Neuron (in vitro differentiated cells): Measurements from ENCODE around the gene HSPA1L.
"Not testable (repeated sequence)": the region's sequence is repeated elsewhere in the genome, so short reads cannot be mapped to it uniquely, and the experiment has no call there.

Source experiments
- H2AFZ ChIP-seq: one replicate; pipeline ENCODE4 v1.6.1; 2013; ENCODE audit warnings: low read depth, mild to moderate bottlenecking, inconsistent platforms, low read length, moderate library complexity
- H3K27me3 ChIP-seq: one replicate; pipeline ENCODE4 v1.6.1; 2013; ENCODE audit warnings: low read length; ENCODE audit not compliant: insufficient read depth
- H3K36me3 ChIP-seq: one replicate; pipeline ENCODE4 v1.6.1; 2013; ENCODE audit warnings: low read length; ENCODE audit not compliant: insufficient read depth
- H3K4me1 ChIP-seq: one replicate; pipeline ENCODE4 v1.6.1; 2013; ENCODE audit warnings: low read length; ENCODE audit not compliant: insufficient read depth
- H3K4me3 ChIP-seq: 2 replicates; pipeline ENCODE4 v1.5.1; 2013; ENCODE audit warnings: mild to moderate bottlenecking, low read length, moderate library complexity
- H3K9me3 ChIP-seq: one replicate; pipeline ENCODE4 v1.6.1; 2013; ENCODE audit warnings: low read length

The HSPA1L gene

DNA sequence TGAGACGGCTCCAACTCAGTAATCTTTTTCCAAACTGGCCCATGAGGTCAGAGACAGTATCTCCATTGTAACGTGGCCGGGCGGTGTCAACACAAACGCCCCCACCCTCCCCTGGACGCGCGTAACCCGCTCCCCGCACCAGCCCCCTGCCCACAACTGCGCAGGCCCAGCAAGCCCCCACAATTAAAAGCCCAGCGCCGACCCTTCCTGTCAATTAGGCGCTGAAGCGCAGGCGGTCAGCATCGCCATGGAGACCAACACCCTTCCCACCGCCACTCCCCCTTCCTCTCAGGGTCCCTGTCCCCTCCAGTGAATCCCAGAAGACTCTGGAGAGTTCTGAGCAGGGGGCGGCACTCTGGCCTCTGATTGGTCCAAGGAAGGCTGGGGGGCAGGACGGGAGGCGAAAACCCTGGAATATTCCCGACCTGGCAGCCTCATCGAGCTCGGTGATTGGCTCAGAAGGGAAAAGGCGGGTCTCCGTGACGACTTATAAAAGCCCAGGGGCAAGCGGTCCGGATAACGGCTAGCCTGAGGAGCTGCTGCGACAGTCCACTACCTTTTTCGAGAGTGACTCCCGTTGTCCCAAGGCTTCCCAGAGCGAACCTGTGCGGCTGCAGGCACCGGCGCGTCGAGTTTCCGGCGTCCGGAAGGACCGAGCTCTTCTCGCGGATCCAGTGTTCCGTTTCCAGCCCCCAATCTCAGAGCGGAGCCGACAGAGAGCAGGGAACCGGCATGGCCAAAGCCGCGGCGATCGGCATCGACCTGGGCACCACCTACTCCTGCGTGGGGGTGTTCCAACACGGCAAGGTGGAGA is at the start of gene HSPA1L, which contains the start of gene HSPA1A:
TSS of gene HSPA1L (minus strand) at position 259 of the 814 bp plus-strand sequence. CDS start 3,311 bp downstream, outside the sequence.
TSS of gene HSPA1A (plus strand) at position 519 of the 814 bp plus-strand sequence. CDS start at position 733, 214 bp downstream.
- Histone ChIP-seq H2AFZ (no peak within 1 kb of the TSS), H3K4me1 (no peaks in the 10 kb centered on the region), H3K4me3 (no peak within 1 kb of the TSS), H3K27me3 (no peaks in the 10 kb centered on the region), H3K36me3 (no peaks in the 10 kb centered on the region), H3K9me3 (peaks cover 2% of the 10 kb centered on the region)

- Histone ChIP-seq H3K4me3 (no peak overlapping the region), H3K36me3 (peaks cover 6% of the 10 kb centered on the region), H2AFZ (no peak overlapping the region), H3K9me3 (no peaks in the 10 kb centered on the region), H3K27me3 (no peaks in the 10 kb centered on the region), H3K4me1 (peaks cover 17% of the 10 kb centered on the region)
Measured at GRCh38 chr6:31864818-31865204, 49.7 kb upstream of the HSPA1L start.

DNA sequence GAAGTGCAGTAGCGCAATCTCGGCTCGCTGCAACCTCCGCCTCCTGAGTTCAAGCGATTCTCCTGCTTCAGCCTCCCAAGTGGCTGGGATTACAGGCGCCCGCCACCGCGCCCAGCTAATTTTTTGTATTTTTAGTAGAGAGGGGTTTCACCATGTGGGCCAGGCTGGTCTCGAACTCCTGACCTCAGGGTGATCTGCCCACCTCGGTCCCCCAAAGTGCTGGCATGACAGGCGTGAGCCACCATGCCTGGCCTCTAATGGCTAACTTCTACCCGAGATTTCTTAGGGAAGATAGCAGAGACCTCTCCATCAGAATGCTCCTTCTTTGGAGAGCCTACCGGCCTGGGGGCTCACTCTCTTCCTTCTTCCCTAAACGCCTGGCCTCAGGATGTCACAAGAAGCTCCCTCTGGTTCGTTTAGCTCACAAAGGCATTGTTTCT is 49.1 kb upstream of the HSPA1L start:
- peak overlapping the region; percentile 72 for H2AFZ ChIP-seq
- not testable (repeated sequence) for H3K9me3 ChIP-seq, H3K27me3 ChIP-seq, H3K36me3 ChIP-seq
- H3K4me1 ChIP-seq, result peaks cover 17% of the 10 kb centered on the region
- H3K4me3 ChIP-seq, result peak overlapping the region; percentile 94

DNA sequence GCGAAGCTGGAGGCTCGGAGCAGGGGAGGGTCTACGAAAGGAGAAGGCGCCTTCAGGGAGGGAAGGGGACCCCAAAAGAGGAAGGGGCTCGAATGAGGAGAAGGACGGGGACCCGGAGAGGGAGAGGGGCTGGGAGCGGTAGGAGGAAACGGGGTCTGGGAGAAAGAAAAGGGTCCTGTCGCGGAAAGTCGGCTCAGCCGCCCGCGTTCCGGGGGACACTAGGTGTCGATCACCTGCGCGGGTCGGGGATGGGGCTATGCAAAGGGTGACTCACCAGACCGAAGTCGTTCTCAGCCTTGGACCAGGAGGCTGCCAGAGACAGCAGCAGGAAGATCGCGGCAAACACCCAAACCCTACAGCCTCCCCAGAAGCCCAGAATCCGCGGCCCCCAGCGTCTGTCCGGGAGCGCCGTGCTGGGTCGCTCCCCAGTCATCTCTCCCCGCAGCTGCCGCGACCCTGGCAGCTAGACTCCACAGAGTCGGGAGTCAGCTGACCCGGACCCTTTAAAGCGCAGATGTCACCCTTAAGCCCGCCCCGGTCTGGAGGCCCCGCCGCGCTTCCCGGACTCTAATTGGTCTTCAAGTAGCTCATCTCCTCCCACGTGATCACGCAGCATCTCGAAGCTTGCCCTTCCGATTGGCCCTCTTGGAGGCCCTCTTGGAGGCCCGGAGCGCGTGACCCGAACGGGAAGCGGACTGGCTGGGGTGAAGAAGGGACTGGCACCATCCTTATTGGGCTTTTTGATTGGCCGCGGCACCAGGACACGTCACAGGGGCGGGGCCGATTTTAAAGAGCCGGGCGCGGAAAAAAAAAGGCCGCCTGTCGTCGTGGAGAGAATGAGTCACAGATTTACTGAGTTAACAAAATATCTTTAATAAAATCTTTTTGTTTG is 47.5 kb upstream of the HSPA1L start, which contains the start of gene NEU1:
TSS of gene NEU1 (minus strand) at position 478 of the 892 bp plus-strand sequence. CDS start at position 433, 45 bp downstream.
- H3K4me3 ChIP-seq, result peak within 1 kb of the TSS; percentile 94
- H3K4me1 ChIP-seq, result peaks cover 17% of the 10 kb centered on the region
- peak within 1 kb of the TSS; percentile 72 for H2AFZ ChIP-seq
- H3K9me3 ChIP-seq, result no peaks in the 10 kb centered on the region
- H3K36me3 ChIP-seq, result peaks cover 14% of the 10 kb centered on the region
- no peaks in the 10 kb centered on the region for H3K27me3 ChIP-seq

DNA sequence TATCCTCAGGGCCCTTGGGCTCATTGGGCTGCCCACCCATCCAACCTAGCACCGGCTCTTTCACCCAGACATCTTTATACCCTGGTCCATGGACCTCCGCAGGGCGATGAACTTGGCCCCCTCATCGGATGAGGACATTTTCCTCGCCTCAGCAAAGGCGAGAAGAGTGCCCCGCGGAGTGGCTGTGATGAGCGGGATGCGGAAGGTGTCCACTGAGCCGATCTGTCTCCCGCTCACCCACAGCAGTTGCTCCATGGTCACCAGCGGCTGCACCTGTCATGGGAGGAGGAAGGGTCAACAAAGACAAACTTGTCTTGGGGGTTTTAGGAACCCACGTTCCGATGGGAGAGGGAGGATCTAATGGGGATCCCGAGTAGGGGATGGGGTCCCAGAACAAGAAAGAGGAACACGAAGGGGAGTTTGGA is 46.8 kb upstream of the HSPA1L start:
- Histone ChIP-seq H3K9me3 (no peaks in the 10 kb centered on the region), H3K36me3 (peaks cover 14% of the 10 kb centered on the region), H3K4me1 (peaks cover 17% of the 10 kb centered on the region), H3K27me3 (no peaks in the 10 kb centered on the region), H3K4me3 (peak overlapping the region; percentile 82), H2AFZ (no peak overlapping the region)

- H2AFZ ChIP-seq, result no peak overlapping the region
- H3K4me3 ChIP-seq, result no peak overlapping the region
- H3K27me3 ChIP-seq, result no peaks in the 10 kb centered on the region
- peaks cover 14% of the 10 kb centered on the region for H3K36me3 ChIP-seq
- peaks cover 17% of the 10 kb centered on the region for H3K4me1 ChIP-seq
- no peaks in the 10 kb centered on the region for H3K9me3 ChIP-seq
Measured at GRCh38 chr6:31861150-31861549, 46.1 kb upstream of the HSPA1L start.

DNA sequence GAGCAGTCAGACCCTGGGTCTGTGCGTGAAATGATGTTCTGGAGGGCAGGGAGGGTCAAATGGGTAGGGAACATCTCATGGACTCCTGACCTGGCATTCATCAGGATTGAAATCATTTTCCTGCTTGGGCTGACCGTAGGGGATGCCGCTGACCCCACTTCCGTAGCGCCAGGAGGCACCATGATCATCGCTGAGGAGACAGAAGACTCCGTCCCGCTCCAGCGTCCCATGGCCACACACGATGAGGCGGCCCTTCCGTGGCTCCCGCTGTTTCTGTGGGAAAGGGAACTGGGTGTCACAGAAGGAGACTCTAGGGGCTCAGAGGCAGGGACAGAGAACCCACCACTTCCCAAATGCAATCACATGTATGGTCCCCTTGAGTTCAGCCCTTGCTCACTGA is 45.3 kb upstream of the HSPA1L start:
- Histone ChIP-seq H3K4me3 (no peak overlapping the region), H3K4me1 (peaks cover 13% of the 10 kb centered on the region), H3K27me3 (no peaks in the 10 kb centered on the region), H3K9me3 (peaks cover 1% of the 10 kb centered on the region), H2AFZ (no peak overlapping the region), H3K36me3 (peaks cover 14% of the 10 kb centered on the region)

DNA sequence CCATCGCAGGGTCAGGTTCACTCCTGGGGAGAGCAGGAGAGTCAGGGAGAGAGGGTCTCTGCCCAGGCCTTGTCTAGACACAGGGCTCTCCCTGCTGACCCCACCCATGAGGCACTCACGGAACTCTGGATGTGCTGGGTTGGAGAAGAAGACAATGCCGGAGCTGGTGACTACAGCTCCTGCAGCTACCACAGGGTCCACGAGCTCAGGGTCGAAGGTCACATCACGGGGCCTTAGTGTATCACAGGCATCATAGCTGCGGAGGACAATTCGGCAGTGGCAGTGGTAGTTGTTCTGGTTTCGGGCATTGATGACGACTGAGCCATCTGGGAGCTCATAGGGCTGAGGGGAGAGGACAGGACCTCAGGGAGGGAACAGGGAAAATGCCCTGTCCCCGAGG is 44.8 kb upstream of the HSPA1L start:
- H3K9me3 ChIP-seq, result peaks cover 3% of the 10 kb centered on the region
- peaks cover 14% of the 10 kb centered on the region for H3K36me3 ChIP-seq
- H3K4me1 ChIP-seq, result peaks cover 9% of the 10 kb centered on the region
- no peak overlapping the region for H3K4me3 ChIP-seq
- H3K27me3 ChIP-seq, result no peaks in the 10 kb centered on the region
- no peak overlapping the region for H2AFZ ChIP-seq

- Histone ChIP-seq H3K4me3 (no peak overlapping the region), H3K9me3 (peaks cover 3% of the 10 kb centered on the region), H3K36me3 (peaks cover 14% of the 10 kb centered on the region), H2AFZ (no peak overlapping the region), H3K4me1 (peaks cover 9% of the 10 kb centered on the region), H3K27me3 (no peaks in the 10 kb centered on the region)
Measured at GRCh38 chr6:31858707-31859106, 43.6 kb upstream of the HSPA1L start.

GRCh38 chr6:31857774-31858173 is 42.7 kb upstream of the HSPA1L start:
- not testable (repeated sequence) for H3K4me3 ChIP-seq, H2AFZ ChIP-seq, H3K4me1 ChIP-seq, H3K9me3 ChIP-seq, H3K27me3 ChIP-seq
- H3K36me3 ChIP-seq, result peaks cover 14% of the 10 kb centered on the region

GRCh38 chr6:31851980-31852718 is 37.1 kb upstream of the HSPA1L start:
- not testable (repeated sequence) for H3K4me3 ChIP-seq, H3K4me1 ChIP-seq, H3K9me3 ChIP-seq, H3K27me3 ChIP-seq, H3K36me3 ChIP-seq, H2AFZ ChIP-seq

DNA sequence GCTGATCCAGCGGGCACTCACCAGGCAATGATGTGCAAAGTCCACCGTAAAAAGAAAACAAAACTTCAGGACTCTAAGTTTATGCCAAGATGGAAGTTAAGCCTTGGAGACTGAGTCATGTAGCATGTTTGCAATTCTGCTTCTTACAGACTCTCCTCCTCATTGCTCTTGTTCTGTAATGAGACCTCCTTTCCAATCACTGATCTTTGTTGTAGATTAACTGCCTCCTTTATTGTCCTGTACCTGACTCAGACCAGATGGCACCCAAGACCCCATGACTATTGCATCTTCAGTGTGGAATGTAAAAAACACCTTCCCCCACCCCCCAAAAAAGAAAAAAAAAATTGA is 36.4 kb upstream of the HSPA1L start:
- H3K4me1 ChIP-seq, result no peaks in the 10 kb centered on the region
- H3K9me3 ChIP-seq, result peaks cover 3% of the 10 kb centered on the region
- H2AFZ ChIP-seq, result no peak overlapping the region
- no peaks in the 10 kb centered on the region for H3K36me3 ChIP-seq
- no peaks in the 10 kb centered on the region for H3K27me3 ChIP-seq
- H3K4me3 ChIP-seq, result no peak overlapping the region
